Fibroblast of lung (primary cell): ENCODE data around the gene KMT2D. TPM values are rescaled to one million over a fixed set of nuclear protein-coding genes. Genes with fewer than 3 reads are reported as not detected.
A peak's percentile ranks its signal among the peaks of the same experiment; 100 is the strongest.

Experiments
- DNase-seq, 2 donors: peaks; one replicate each; pipeline versions ENCODE4 v3.0.0 to v3.0.0-alpha.2; 2010; ENCODE audit warnings: low read depth in 2 of 2
- H2AFZ ChIP-seq: 2 replicates; pipeline ENCODE4 v1.5.1; 2012; ENCODE audit warnings: low read length, control low read depth, inconsistent platforms
- H3K27ac ChIP-seq: 2 replicates; pipeline ENCODE4 v1.5.1; 2011; ENCODE audit warnings: low read length, control low read depth; ENCODE audit not compliant: insufficient read depth
- H3K27me3 ChIP-seq: 2 replicates; pipeline ENCODE4 v1.5.1; 2011; ENCODE audit warnings: mild to moderate bottlenecking, low read length; ENCODE audit not compliant: control insufficient read depth, insufficient read depth
- H3K36me3 ChIP-seq: 2 replicates; pipeline ENCODE4 v1.5.1; 2011; ENCODE audit warnings: low read length; ENCODE audit not compliant: control insufficient read depth, insufficient read depth
- H3K4me1 ChIP-seq: 2 replicates; pipeline ENCODE4 v1.5.1; 2011; ENCODE audit warnings: low read length; ENCODE audit not compliant: control insufficient read depth, insufficient read depth; ENCODE audit errors: extremely low read depth
- H3K4me2 ChIP-seq: 2 replicates; pipeline ENCODE4 v1.5.1; 2011; ENCODE audit warnings: low read length, control low read depth; ENCODE audit not compliant: insufficient read depth; ENCODE audit errors: extremely low read depth
- H3K4me3 ChIP-seq, 4 experiments: fragments of 200-600 bp in 1 of 4; sonication (generic) in 1 of 4; replicated peaks in 1 of 4; 2 replicates each; pipeline ENCODE4 v1.5.1; 2011 to 2016; ENCODE audit warnings: low read length in 4 of 4, low read depth in 3 of 4, mild to moderate bottlenecking in 3 of 4, control low read depth in 2 of 4, inconsistent platforms in 1 of 4, mixed read lengths in 1 of 4; ENCODE audit not compliant: insufficient read depth in 1 of 4; ENCODE audit errors: control extremely low read depth in 1 of 4
- H3K79me2 ChIP-seq: 2 replicates; pipeline ENCODE4 v1.5.1; 2012; ENCODE audit warnings: mild to moderate bottlenecking, low read length, inconsistent platforms; ENCODE audit not compliant: control insufficient read depth, insufficient read depth
- H3K9ac ChIP-seq: 2 replicates; pipeline ENCODE4 v1.5.1; 2011; ENCODE audit warnings: mild to moderate bottlenecking, low read length, control low read depth; ENCODE audit not compliant: insufficient read depth
- H3K9me3 ChIP-seq: 2 replicates; pipeline ENCODE4 v1.5.1; 2012; ENCODE audit warnings: low read depth, low read length; ENCODE audit not compliant: control insufficient read depth, insufficient read depth
- H4K20me1 ChIP-seq: 2 replicates; pipeline ENCODE4 v1.5.1; 2011; ENCODE audit warnings: low read length; ENCODE audit not compliant: control insufficient read depth, insufficient read depth; ENCODE audit errors: extremely low read depth
- EZH2 ChIP-seq: IDR thresholded peaks from 2 replicates; pipeline ENCODE4 v1.5.1; 2012; ENCODE audit warnings: low read length, control low read depth, mild to moderate bottlenecking; ENCODE audit errors: missing control alignments
- polyA plus RNA-seq, 2 donors: library from polyadenylated mRNA; depleted of rRNA in 1 of 2; stranded (reverse) in 1 of 2; unstranded in 1 of 2; fragments of >200 nt; gene quantifications; 2 replicates each; pipeline ENCODE4 v1.2.1, GENCODE V29; 2011 to 2012; ENCODE audit warnings: missing spikeins in 1 of 2
- total RNA-seq: library from RNA; depleted of rRNA; stranded (reverse); fragments of >200 nt; gene quantifications from 2 replicates; pipeline ENCODE4 v1.2.1, GENCODE V29; 2014
- TF ChIP-seq, protein P1 (sequence below), 2 donors: IDR thresholded peaks in 1 of 2; conservative IDR thresholded peaks in 1 of 2; 1 replicate in 1 of 2; 2 replicates in 1 of 2; pipeline ENCODE4 v1.5.1; 2011 to 2012; ENCODE audit warnings: low read length in 2 of 2, control low read depth in 1 of 2, inconsistent platforms in 1 of 2, low read depth in 1 of 2, mild to moderate bottlenecking in 1 of 2

Gene KMT2D
- total and polyA plus RNA-seq, 2 donors (not counting 1 experiment from before 2014, with no cell fraction given) = 7.3 to 33.0 TPM

DNA sequence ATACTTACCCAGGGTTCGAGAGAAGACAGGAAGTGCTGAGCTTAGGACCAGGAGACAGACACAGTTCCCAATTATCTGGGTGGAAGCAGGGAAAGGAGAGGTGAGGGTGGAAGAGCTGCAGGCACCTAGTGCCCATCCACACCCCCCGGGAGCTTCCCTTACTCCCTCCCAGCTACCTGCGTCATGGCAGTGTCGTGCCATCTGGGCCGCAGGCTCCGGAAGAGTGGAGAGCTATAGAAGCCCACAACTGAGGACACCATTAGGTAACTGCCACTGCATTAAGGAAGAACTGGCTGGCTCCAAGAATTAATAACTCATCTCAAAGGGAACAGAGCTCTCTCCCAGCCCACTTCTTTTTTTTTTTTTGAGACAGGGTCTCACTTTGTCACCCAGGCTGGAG is 39.8 kb upstream of the KMT2D start:
- TF ChIP-seq, protein P1, sequence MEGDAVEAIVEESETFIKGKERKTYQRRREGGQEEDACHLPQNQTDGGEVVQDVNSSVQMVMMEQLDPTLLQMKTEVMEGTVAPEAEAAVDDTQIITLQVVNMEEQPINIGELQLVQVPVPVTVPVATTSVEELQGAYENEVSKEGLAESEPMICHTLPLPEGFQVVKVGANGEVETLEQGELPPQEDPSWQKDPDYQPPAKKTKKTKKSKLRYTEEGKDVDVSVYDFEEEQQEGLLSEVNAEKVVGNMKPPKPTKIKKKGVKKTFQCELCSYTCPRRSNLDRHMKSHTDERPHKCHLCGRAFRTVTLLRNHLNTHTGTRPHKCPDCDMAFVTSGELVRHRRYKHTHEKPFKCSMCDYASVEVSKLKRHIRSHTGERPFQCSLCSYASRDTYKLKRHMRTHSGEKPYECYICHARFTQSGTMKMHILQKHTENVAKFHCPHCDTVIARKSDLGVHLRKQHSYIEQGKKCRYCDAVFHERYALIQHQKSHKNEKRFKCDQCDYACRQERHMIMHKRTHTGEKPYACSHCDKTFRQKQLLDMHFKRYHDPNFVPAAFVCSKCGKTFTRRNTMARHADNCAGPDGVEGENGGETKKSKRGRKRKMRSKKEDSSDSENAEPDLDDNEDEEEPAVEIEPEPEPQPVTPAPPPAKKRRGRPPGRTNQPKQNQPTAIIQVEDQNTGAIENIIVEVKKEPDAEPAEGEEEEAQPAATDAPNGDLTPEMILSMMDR (conservative IDR thresholded peaks at IDR 0.05 in 1 of 2, IDR thresholded peaks at IDR 0.05 in 1 of 2; ENCODE audit: low read depth in 1 of 2, low read length in 2 of 2) = no peak
- no peak for TF ChIP-seq EZH2
- DNase-seq = no peak

DNA sequence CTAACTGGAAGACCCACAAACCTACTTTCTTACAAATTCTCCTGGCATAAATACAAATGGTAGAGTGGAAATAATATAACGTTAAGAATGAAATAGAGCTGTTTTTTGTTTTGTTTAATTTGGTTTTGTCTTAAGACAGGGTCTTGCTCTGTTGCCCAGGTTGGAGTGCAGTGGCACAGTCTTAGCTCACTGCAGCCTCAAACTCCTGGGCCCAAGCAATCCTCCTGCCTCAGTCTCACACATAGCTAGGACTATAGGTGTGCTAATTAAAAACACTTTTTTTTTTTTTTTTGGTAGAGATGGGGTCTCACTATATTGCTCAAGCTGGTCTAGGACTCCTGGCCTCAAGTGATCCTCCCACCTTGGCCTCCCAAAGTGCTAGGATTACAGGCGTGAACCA is 38.1 kb upstream of the KMT2D start:
- Histone ChIP-seq H3K4me2 (no peak overlapping the region), H4K20me1 (no peaks in the 10 kb centered on the region), H3K4me1 (peaks cover 4% of the 10 kb centered on the region), H3K4me3 (no peak overlapping the region), H3K79me2 (no peaks in the 10 kb centered on the region), H2AFZ (no peak overlapping the region), H3K36me3 (peaks cover 12% of the 10 kb centered on the region), H3K27ac (no peak overlapping the region), H3K9me3 (no peaks in the 10 kb centered on the region), H3K27me3 (peaks cover 14% of the 10 kb centered on the region), H3K9ac (no peak overlapping the region)
- TF ChIP-seq EZH2 = no peak
- TF ChIP-seq, protein P1 (conservative IDR thresholded peaks at IDR 0.05 in 1 of 2, IDR thresholded peaks at IDR 0.05 in 1 of 2; ENCODE audit: low read depth in 1 of 2, low read length in 2 of 2) = no peak
- DNase-seq = no peak

More for the DNA sequence above, 39.8 kb upstream of the KMT2D start:
- no peaks in the 10 kb centered on the region for H3K27me3 ChIP-seq
- no peak overlapping the region for H3K4me3 ChIP-seq
- no peaks in the 10 kb centered on the region for H3K9me3 ChIP-seq
- H3K9ac ChIP-seq = no peak overlapping the region
- no peak overlapping the region for H3K27ac ChIP-seq
- H3K4me1 ChIP-seq = no peaks in the 10 kb centered on the region
- no peaks in the 10 kb centered on the region for H3K79me2 ChIP-seq
- H4K20me1 ChIP-seq = no peaks in the 10 kb centered on the region
- H2AFZ ChIP-seq = no peak overlapping the region
- H3K4me2 ChIP-seq = no peak overlapping the region
- peaks cover 12% of the 10 kb centered on the region for H3K36me3 ChIP-seq

DNA sequence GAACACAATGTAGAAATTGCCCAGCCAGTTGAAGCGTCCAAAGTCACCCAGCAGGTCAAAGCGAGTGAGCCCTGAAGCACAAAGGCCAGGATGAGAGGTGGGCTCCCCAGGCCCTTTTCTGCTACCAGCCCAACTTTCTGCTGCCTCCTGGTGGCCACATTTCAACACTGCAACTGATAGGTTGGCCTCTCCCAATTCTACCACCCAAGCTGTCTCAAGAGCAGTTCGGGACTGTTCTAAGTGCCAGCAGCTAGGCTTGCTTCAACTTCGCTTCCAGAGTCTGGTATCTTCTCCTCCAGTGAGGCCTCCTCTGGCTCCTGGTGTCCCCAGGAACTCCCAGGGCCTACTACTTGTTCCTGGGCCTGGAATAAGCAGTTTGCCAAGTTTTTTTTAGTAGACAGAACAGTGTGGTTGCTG is 37.4 kb upstream of the KMT2D start:
- peak; percentile 10 to 41 for DNase-seq
- peaks cover 4% of the 10 kb centered on the region for H3K4me1 ChIP-seq
- H3K9ac ChIP-seq = no peak overlapping the region
- no peak for TF ChIP-seq EZH2
- TF ChIP-seq, protein P1 (conservative IDR thresholded peaks at IDR 0.05 in 1 of 2, IDR thresholded peaks at IDR 0.05 in 1 of 2; ENCODE audit: low read depth in 1 of 2, low read length in 2 of 2) = peak; percentile 62 to 90
- H3K36me3 ChIP-seq = peaks cover 12% of the 10 kb centered on the region
- H4K20me1 ChIP-seq = no peaks in the 10 kb centered on the region
- H3K27ac ChIP-seq = no peak overlapping the region
- no peak overlapping the region for H2AFZ ChIP-seq
- H3K27me3 ChIP-seq = peaks cover 17% of the 10 kb centered on the region
- H3K79me2 ChIP-seq = no peaks in the 10 kb centered on the region
- H3K4me3 ChIP-seq = no peak overlapping the region
- H3K4me2 ChIP-seq = no peak overlapping the region
- H3K9me3 ChIP-seq = no peaks in the 10 kb centered on the region
